Skin of body (tissue), 2 donors: ENCODE data around the gene CPSF3. TPM values are rescaled to one million over a fixed set of nuclear protein-coding genes. Genes with fewer than 3 reads are reported as not detected.

Source experiments
- DNase-seq: peaks from one replicate; lab custom pipeline; 2025; lab: John Stamatoyannopoulos, UW
- total RNA-seq: library from RNA; depleted of rRNA; stranded (reverse); fragments of >200 nt; gene quantifications from one replicate; pipeline ENCODE4 v1.2.3, GENCODE V29; 2014

The CPSF3 gene
- total RNA-seq, 1 donor from 2014 or later = 38.4 TPM

DNA sequence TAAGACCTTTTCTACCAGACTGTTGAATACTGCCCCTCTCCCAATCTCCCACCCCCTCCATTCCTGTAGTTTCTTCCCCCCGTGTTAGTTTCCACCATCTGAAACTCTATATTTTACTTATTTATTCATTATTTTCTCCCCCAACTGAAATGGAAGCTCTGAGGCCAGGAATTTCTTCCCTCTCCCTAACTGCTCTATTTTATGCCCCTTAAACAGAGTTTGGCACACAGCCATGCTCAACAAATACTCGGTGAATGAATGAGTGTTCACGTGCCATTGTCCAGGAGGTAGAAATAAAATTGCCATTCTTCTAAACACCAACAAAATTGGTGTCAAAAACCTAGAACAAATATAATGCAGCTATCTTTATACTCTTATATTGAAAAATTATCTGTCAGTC, 5.7 kb upstream of the CPSF3 start:
- no peak for DNase-seq

DNA sequence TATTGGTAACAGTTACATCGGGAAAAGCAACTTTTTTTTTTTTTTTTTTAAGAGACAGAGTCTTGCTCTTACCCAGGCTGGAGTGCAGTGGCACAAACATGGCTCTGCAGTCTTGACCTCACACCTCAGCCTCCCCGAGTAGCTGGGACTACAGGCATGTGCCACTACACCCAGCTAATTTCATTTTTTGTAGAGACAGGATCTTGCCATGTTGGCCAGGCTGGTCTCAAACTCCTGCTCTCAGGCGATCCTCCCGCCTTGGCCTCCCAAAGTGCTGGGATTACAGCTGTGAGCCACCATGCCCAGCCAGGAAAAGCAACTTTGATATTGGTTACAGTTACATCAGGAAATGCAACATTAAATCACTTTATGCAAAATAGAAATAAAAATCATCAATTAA, 4.7 kb upstream of the CPSF3 start:
- DNase-seq = no peak

DNA sequence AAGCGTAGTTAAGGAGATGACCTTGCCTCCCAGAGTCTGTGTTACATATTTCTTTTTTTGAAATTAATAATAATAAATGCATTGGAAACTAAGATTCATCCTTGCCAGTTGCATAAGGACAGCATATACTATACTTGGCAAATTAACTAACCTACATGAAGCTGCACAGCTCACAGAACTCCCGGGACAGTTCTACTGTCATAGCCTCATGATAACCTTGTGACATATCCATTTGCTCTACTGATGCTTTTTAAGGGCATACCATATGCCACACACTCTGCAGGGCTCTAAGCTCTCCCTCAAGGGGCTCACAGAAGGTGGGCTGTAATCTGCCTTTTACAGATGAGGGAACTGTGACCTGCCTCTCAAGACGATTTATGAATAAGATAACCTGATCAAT, 3.9 kb upstream of the CPSF3 start:
- DNase-seq = no peak

GRCh38 chr2:9420495-9420894, 3.0 kb upstream of the CPSF3 start:
- no peak for DNase-seq

GRCh38 chr2:9422321-9423099, 944 bp upstream of the CPSF3 start:
- DNase-seq = no peak

DNA sequence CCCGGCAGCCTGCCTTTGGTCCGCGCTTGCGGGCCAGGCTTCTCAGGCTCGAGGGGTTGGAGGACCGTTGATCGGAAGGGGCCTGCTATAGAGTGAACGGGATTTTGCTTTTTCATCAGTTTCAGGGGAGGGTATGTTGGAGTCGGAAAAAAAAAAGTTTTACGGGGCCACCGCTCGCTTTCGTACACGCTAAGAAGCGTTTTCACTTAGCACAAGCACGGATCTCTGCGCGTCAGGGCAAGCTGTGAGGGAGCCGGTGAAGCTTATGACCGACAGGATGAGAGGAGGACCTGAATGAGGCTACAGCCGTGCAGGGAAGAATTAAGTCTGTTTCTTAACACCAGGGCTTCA, 443 bp downstream of the CPSF3 start:
- no peak for DNase-seq

DNA sequence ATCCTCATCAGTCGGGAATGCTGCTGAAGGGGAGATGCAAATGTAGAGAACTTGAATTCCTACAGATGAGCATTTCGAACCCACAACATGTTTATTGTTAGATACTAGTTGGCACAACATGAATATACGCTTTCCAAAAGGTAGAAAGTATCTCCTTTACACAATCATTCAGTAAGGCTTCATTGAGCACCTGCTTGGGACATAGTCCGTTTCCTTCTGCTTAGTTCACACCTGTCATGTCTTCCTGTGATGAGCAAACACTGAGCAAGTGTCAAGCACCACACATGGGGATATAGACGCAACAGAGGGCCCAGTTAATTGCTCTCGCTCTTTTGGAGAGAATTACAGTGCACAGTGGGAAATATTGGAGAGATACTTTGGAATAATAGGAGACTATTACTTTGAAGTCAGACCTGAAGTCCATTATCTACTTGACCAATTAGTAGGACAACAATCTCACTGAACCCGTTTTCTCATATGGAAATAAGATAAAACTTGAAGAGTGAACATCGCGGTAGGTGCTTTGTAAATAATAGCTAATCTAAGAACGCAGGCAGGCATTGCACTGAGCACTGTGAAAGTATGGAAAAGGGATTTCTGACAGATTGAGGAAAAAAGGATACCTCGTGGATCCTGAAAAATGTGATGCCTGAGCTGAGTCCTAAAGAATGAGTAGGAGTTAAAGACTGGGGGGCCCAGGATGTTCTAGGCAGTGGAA, 1.2 kb downstream of the CPSF3 start:
- DNase-seq = no peak

GRCh38 chr2:9428965-9429577, 5.6 kb downstream of the CPSF3 start:
- DNase-seq = no peak

DNA sequence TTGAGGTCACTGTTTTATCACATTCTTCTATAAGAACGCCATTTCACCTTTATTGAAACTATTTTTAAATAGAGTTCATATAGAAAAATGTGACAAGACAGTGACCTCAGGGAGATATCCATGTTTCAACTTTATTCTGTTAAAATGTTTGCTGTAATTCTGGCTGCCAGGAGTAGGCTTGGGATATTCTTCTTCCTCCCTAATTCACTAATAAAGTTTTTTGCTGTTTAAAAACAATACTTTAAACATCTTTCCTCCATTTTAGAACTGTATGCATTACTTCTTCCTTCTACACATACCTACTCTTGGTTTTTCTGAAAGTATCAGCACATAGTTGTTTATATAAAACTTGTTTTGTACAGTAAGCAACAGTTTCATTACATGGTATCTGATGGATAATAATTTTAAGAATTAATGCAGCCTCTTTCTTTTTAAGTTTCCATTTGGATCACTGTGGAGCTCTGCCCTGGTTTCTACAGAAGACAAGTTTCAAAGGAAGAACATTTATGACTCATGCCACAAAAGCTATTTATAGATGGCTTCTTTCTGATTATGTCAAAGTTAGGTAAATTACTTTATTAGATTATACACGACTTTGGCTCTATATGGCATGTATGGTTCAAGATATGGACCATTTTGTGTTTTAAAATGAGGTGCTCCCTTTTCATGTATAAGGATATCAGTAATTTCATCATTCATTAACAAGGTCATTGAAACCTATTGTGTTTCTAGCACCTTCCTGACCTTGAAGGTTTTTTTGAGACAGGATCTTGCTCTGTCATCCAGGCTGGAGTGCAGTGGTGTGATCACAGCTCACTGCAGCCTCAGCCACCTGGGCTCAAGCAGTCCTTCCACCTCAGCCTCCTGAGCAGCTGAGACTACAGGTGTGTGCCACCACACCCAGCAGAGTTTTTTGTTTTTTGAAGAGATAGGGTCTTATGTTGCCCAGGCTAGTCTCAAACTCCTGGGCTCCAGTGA, 7.2 kb downstream of the CPSF3 start:
- no peak for DNase-seq

GRCh38 chr2:9434489-9434888, 11.0 kb downstream of the CPSF3 start:
- DNase-seq = no peak

- no peak for DNase-seq
These were observed 16.1 kb downstream of the CPSF3 start for GRCh38 chr2:9439536-9439935.

- DNase-seq = peak; percentile 70
These were observed 16.7 kb downstream of the CPSF3 start for GRCh38 chr2:9440058-9440727.

DNA sequence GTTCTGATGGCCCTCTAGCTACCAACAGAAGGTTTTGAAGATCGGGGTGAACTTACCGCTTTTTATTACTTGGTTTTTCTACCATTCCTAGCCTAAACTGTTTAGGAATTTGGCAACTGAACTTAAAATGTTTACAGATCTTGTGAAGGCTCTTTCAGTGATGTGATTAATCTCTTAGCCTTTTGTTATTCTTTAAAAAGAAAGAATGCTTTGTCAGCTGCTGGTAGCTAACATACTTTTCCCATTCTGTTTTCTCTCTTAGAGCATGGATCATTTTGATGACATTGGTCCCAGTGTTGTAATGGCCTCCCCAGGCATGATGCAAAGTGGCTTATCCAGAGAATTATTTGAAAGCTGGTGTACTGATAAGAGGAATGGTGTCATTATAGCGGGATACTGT, 18.1 kb downstream of the CPSF3 start:
- no peak for DNase-seq

- DNase-seq = no peak
These were observed 20.1 kb downstream of the CPSF3 start for GRCh38 chr2:9443526-9443925.

GRCh38 chr2:9445089-9445488, 21.6 kb downstream of the CPSF3 start:
- DNase-seq = no peak

DNA sequence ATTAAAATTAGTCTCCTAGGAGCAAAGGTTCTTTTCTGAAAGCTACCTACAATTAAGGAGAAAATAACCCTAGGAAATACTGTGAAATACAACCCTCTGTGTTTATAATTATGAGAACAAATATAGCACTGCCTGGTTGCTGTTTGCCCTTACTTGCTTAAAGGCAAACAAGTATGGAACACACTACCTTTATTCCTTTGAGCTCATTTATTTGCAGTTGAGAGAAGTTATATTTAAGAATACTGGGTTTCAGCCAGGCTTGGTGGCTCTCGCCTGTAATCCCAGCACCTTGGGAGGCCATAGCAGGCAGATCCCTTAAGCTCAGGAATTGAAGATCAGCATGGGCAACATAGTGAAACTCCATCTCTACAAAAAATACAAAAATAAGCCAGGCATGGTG, 27.8 kb downstream of the CPSF3 start:
- no peak for DNase-seq

DNA sequence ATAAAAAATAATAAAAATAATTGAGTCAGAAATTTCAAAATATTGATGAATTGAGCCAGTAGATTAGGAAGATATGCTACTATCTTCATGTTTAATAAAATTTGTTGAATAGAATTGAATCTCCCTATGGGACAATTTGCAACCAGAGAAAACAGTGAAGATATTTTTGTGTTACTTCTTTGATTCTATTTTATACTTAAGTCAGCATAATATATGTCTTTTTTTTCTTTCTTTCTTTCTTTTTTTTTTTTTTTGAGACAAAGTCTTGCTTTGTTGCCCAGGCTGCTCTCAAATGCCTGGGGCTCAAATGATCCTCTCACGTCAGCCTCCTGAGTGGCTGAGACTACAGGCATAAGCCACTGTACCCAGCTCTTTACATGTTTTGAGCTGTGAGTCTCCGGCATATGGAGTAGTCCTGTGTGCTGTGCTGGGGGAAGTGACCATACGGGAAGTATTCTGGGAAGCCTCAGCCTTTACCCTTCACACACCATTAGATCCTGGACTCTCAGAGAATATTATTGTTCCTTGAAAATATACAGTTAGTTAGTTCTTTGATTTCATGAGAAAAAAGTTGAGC, 37.1 kb downstream of the CPSF3 start:
- DNase-seq = no peak

DNA sequence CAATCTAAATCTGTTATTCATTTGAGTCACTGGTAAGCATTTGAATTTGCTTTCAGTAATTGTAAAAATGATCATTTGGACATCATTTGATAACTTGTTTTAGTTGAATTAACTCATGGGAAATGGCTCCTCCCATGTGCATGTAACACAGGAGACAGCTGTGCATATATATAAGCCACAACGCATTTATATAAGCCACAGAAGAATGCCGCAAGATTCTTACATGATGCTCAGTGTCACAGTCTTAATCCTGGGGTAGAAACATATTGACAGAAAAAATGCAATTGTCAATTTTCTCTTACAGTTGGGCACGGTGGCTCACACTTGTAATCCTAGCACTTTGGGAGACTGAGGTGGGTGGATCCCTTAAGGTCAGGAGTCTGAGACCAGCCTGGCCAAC, 37.6 kb downstream of the CPSF3 start:
- DNase-seq = peak; percentile 32

GRCh38 chr2:9462313-9462712, 38.9 kb downstream of the CPSF3 start:
- no peak for DNase-seq

DNA sequence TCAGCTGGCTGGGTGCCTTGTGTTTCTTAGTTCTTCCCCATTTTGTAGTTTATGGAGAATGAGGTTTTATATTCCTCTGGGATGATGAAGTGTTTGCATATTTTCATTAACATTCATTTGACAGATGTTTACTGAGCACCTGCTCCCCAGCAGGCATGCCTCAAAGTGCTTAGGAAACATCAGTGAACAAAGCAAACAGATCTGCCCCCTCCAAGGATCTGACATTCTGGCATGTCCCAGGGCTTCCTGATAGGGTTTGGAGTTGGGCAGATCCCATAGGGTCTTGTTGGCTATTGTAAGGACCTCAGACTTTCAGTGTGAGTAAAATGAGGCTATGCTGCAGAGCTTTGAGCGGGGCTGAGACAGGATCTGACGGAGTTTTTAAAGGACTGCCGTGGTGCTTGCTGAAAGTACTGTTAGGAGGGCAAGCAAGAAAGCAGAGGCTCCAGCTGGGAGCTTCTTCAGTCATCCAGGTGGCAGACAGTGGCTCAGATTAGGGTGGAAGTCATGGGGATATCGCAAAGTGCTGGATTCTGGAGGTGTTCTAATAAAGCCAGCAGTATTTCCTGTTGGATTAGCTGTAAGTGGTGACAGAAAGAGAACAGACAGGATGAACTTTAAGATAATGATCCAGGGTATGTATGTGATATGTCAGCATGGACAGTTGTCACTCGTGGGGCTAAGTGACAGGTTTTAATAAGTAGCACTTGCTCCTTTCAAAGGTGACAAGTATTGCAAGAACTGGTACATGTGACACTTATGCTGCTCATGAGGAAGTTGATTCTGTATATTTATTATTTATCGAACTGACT, 39.6 kb downstream of the CPSF3 start:
- no peak for DNase-seq
